ENCODE measurements around the gene R3HCC1L.
"Not testable (repeated sequence)": the region's sequence is repeated elsewhere in the genome, so short reads cannot be mapped to it uniquely, and the experiment has no call there.

R3HCC1L gene

GRCh38 chr10:98172073-98172472, 37.6 kb downstream of the R3HCC1L start:
- TF ChIP-seq CTCF (conservative IDR thresholded peaks at IDR 0.05; ENCODE audit: control insufficient read depth, insufficient read depth, low read depth, low read length), result no peak
- no peak overlapping the region for H3K4me3 ChIP-seq (ENCODE audit: control insufficient read depth, low read depth, low read length)
- DNase-seq (ENCODE audit: low read depth), result peak; percentile 67

- H3K4me3 ChIP-seq (ENCODE audit: control insufficient read depth, low read depth, low read length), result no peak overlapping the region
- no peak for TF ChIP-seq CTCF (conservative IDR thresholded peaks at IDR 0.05; ENCODE audit: control insufficient read depth, insufficient read depth, low read depth, low read length)
- DNase-seq (ENCODE audit: low read depth), result no peak
Observed at GRCh38 chr10:98172495-98172894, 38.0 kb downstream of the R3HCC1L start.

DNA sequence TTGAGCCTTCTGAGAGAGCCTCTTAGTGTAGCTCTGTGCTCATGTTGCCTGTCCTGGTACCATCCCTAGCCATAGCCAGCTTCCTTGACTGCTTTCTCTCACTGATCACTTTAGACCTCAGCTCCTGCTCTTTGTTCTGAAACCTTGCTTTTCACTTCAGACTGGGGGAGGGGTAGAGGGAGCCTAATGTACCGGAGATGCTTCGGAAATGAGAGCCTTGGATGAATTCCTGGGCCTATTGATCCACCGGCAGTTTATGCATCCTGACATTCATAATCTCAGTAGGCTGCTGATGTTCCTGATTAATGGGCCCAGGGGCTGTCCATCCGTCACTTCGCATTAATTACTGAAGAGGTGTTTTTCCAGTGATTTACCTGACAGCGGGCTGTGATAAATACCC, 38.8 kb downstream of the R3HCC1L start:
- no peak for DNase-seq (ENCODE audit: low read depth)
- no peak overlapping the region for H3K4me3 ChIP-seq (ENCODE audit: control insufficient read depth, low read depth, low read length)
- TF ChIP-seq CTCF (conservative IDR thresholded peaks at IDR 0.05; ENCODE audit: control insufficient read depth, insufficient read depth, low read depth, low read length), result no peak

- not testable (repeated sequence) for DNase-seq (ENCODE audit: low read depth); H3K4me3 ChIP-seq (ENCODE audit: control insufficient read depth, low read depth, low read length)
Observed at GRCh38 chr10:98182351-98182915, 48.0 kb downstream of the R3HCC1L start.

DNA sequence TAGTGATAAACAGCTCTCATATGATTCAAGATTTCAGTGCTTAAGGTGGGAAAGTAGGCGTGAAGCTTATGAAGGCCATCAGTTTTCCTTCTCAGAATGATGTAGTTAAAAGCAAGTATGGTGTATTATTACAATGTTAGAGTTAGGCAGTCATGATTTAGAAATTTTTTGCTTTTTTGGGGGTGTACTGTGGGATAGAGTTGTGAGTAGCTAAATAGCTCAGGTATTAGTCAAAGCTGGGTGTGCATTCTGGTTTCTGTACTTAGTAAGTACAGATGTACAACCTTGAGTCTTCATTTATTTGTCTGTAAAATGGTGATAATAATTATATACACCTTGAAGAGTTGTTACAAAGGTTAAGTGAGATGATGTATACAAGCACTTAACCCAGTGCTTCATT, 52.2 kb downstream of the R3HCC1L start:
- no peak for TF ChIP-seq CTCF (conservative IDR thresholded peaks at IDR 0.05; ENCODE audit: control insufficient read depth, insufficient read depth, low read depth, low read length)
- no peak overlapping the region for H3K4me3 ChIP-seq (ENCODE audit: control insufficient read depth, low read depth, low read length)
- peak; percentile 35 for DNase-seq (ENCODE audit: low read depth)

GRCh38 chr10:98190773-98191172, 56.3 kb downstream of the R3HCC1L start:
- not testable (repeated sequence) for DNase-seq (ENCODE audit: low read depth); H3K4me3 ChIP-seq (ENCODE audit: control insufficient read depth, low read depth, low read length)

GRCh38 chr10:98193037-98193436, 58.6 kb downstream of the R3HCC1L start:
- DNase-seq (ENCODE audit: low read depth), result no peak
- no peak for TF ChIP-seq CTCF (conservative IDR thresholded peaks at IDR 0.05; ENCODE audit: control insufficient read depth, insufficient read depth, low read depth, low read length)

DNA sequence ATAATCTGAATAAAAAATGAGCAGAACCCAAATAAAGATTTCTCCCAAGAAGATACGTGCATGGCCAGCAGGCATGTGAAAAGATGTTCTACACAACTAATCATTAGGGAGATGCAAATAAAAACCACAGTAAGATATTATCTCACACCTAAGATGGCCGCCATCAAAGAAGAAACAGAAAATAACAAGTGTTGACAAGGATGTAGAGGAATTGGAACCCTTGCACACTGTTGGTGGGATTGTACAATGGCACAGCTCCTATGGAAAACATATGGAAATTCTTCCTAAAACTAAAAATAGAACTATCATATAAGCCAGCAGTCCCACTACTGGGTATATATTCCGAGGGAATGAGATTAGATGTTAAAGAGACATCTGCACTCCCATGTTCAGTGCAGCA, 60.2 kb downstream of the R3HCC1L start:
- H3K4me3 ChIP-seq (ENCODE audit: control insufficient read depth, low read depth, low read length), result no peak overlapping the region
- no peak for TF ChIP-seq CTCF (conservative IDR thresholded peaks at IDR 0.05; ENCODE audit: control insufficient read depth, insufficient read depth, low read depth, low read length)
- DNase-seq (ENCODE audit: low read depth), result no peak

More at GRCh38 chr10:98193037-98193436, 58.6 kb downstream of the R3HCC1L start:
- H3K4me3 ChIP-seq (ENCODE audit: control insufficient read depth, low read depth, low read length), result no peak overlapping the region

Data from fibroblast of mammary gland (primary cell).